A673 (cell line): ENCODE measurements around the gene DIP2B. TPM values are rescaled to one million over a fixed set of nuclear protein-coding genes. Genes with fewer than 3 reads are reported as not detected.

Experiments
- BruUV-seq: library from RNA; stranded (reverse); fragments of 400-500 nt; replicated peaks from 2 replicates; lab custom pipeline; 2021; lab: Mats Ljungman, UMichigan
- CTCF ChIA-PET: fragments of 300-600 bp; sonication (Branson Sonifier 250); formaldehyde crosslinking; loops from one replicate; lab custom pipeline; 2022; ENCODE audit warnings: antibody characterized with exemption; lab: Charles Lee
- POLR2A ChIA-PET: fragments of 300-600 bp; sonication (Branson Sonifier 250); formaldehyde crosslinking; loops from one replicate; lab custom pipeline; 2022; ENCODE audit warnings: antibody characterized with exemption; ENCODE audit not compliant: low non-redundant PET; lab: Charles Lee
- DNase-seq: peaks from one replicate; pipeline ENCODE4 v3.0.0-alpha.2; 2015; ENCODE audit warnings: low spot score
- H3K27ac ChIP-seq: fragments of 200-600 bp; sonication (generic); 2 replicates; pipeline ENCODE4 v1.5.1; 2016; ENCODE audit warnings: mixed run types, low read depth, mild to moderate bottlenecking, mixed read lengths, antibody characterized with exemption, low read length; ENCODE audit not compliant: poor library complexity, severe bottlenecking
- H3K27me3 ChIP-seq: fragments of 200-600 bp; sonication (generic); replicated peaks from 2 replicates; pipeline ENCODE4 v1.6.1; 2017; ENCODE audit warnings: mixed run types, low read depth, mild to moderate bottlenecking, mixed read lengths, antibody characterized with exemption, low read length; ENCODE audit not compliant: insufficient read depth, poor library complexity
- H3K36me3 ChIP-seq: fragments of 200-600 bp; sonication (generic); 2 replicates; pipeline ENCODE4 v1.6.1; 2016; ENCODE audit warnings: mixed run types, mild to moderate bottlenecking, mixed read lengths, antibody characterized with exemption, low read length; ENCODE audit not compliant: insufficient read depth, poor library complexity, severe bottlenecking
- H3K4me1 ChIP-seq: fragments of 200-600 bp; sonication (generic); 2 replicates; pipeline ENCODE4 v1.6.1; 2017; ENCODE audit warnings: mixed run types, mild to moderate bottlenecking, mixed read lengths, antibody characterized with exemption, low read length; ENCODE audit not compliant: insufficient read depth, poor library complexity, severe bottlenecking
- H3K4me3 ChIP-seq: fragments of 200-600 bp; sonication (generic); 2 replicates; pipeline ENCODE4 v1.5.1; 2016; ENCODE audit warnings: low read depth, mixed run types, mild to moderate bottlenecking, mixed read lengths, low read length; ENCODE audit not compliant: poor library complexity, severe bottlenecking
- H3K9me3 ChIP-seq: fragments of 200-600 bp; sonication (generic); 2 replicates; pipeline ENCODE4 v1.6.1; 2016; ENCODE audit warnings: mixed run types, low read depth, mild to moderate bottlenecking, mixed read lengths, antibody characterized with exemption, low read length; ENCODE audit not compliant: poor library complexity, severe bottlenecking
- CTCF ChIP-seq: fragments of 300-800, 200-600 bp; sonication (generic); conservative IDR thresholded peaks from 2 replicates; pipeline ENCODE4 v1.5.1; 2017; ENCODE audit warnings: low read depth, mild to moderate bottlenecking, antibody characterized with exemption, low read length, moderate library complexity, mixed read lengths
- EZH2 ChIP-seq: fragments of 200-600 bp; sonication (generic); IDR thresholded peaks from 2 replicates; pipeline ENCODE4 v1.6.1; 2017; ENCODE audit warnings: borderline replicate concordance, low read depth, mild to moderate bottlenecking, mixed read lengths, antibody characterized with exemption, low read length; ENCODE audit not compliant: poor library complexity, severe bottlenecking
- intact Hi-C: fragments of 100-400 bp; cut with micrococcal nuclease; formaldehyde crosslinking; loops from one replicate; pipeline ENCODE4 v1.10.0; 2022; ENCODE audit not compliant: unreplicated experiment
- total RNA-seq: library from RNA; stranded (reverse); gene quantifications from 2 replicates; pipeline ENCODE4 v1.2.3, GENCODE V29; 2021

Gene DIP2B
- total RNA-seq, 1 experiment from 2014 or later, result 40.5 TPM

GRCh38 chr12:50567926-50568325 lies 63.1 kb downstream of the DIP2B start:
- H3K27ac ChIP-seq, result peak overlapping the region; percentile 70
- no peaks in the 10 kb centered on the region for H3K27me3 ChIP-seq
- POLR2A ChIA-PET, result no interaction called here
- TF ChIP-seq CTCF (no peak), EZH2 (no peak)
- CTCF ChIA-PET, result no interaction called here
- DNase-seq, result no peak
- H3K9me3 ChIP-seq, result no peaks in the 10 kb centered on the region
- no peaks in the 10 kb centered on the region for H3K36me3 ChIP-seq
- no TSS peak for BruUV-seq
- peaks cover 74% of the 10 kb centered on the region for H3K4me1 ChIP-seq
- intact Hi-C loops, result no loop called here
- H3K4me3 ChIP-seq, result no peak overlapping the region

- Histone ChIP-seq H3K4me1 (peaks cover 75% of the 10 kb centered on the region), H3K36me3 (no peaks in the 10 kb centered on the region), H3K9me3 (no peaks in the 10 kb centered on the region), H3K27me3 (no peaks in the 10 kb centered on the region), H3K4me3 (no peak overlapping the region), H3K27ac (peak overlapping the region; percentile 70)
- intact Hi-C loops, result no loop called here
- no peak for TF ChIP-seq CTCF
- TF ChIP-seq EZH2, result no peak
- ChIA-PET CTCF (no interaction called here), POLR2A (no interaction called here)
- no peak for DNase-seq
- no TSS peak for BruUV-seq
Measured at GRCh38 chr12:50568338-50569091, 63.7 kb downstream of the DIP2B start.

DNA sequence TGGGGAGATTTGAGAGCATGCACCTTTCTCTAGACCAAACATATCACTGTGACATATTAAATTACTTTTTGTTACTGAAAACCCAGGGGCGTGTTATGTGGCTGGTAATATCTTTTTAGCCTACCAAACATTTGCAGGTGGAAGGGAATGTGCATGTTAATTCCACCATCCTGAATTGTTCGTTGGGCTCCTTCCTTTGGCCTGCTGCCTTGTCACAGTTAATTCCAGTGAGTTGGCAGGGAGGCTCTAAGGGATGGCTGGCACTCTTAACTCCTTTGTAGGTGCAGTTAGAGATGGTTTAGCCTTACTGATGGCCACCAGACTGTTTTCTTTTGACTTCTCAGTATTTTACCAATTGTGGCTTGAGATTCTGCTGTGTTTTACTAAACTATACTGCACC lies 64.5 kb downstream of the DIP2B start:
- Histone ChIP-seq H3K27ac (peak overlapping the region; percentile 70), H3K4me3 (no peak overlapping the region), H3K36me3 (no peaks in the 10 kb centered on the region), H3K27me3 (no peaks in the 10 kb centered on the region), H3K9me3 (no peaks in the 10 kb centered on the region), H3K4me1 (peaks cover 74% of the 10 kb centered on the region)
- intact Hi-C loops, result no loop called here
- no TSS peak for BruUV-seq
- TF ChIP-seq EZH2, result no peak
- TF ChIP-seq CTCF, result no peak
- DNase-seq, result peak; percentile 43
- ChIA-PET POLR2A (no interaction called here), CTCF (no interaction called here)
